GM18511 (cell line): ENCODE results near the gene CLIC3.
"Not testable (repeated sequence)": the region's sequence is repeated elsewhere in the genome, so short reads cannot be mapped to it uniquely, and the experiment has no call there.

Experiments
- ATAC-seq: cut with Tn5 transposase; IDR thresholded peaks from one replicate; pipeline ENCODE4 v1.9.1; 2021; ENCODE audit warnings: mild to moderate bottlenecking, moderate library complexity; ENCODE audit not compliant: unreplicated experiment

Gene CLIC3

GRCh38 chr9:137004285-137004684 lies 7.9 kb upstream of the CLIC3 start:
- not testable (repeated sequence) for ATAC-seq

GRCh38 chr9:137002646-137003041 lies 6.3 kb upstream of the CLIC3 start:
- ATAC-seq = no peak

- no peak for ATAC-seq
Measured at GRCh38 chr9:137001857-137002645, 5.7 kb upstream of the CLIC3 start.

- peak; percentile 81 for ATAC-seq
Measured at GRCh38 chr9:137000177-137000930, 4.0 kb upstream of the CLIC3 start.

- no peak for ATAC-seq
Measured at GRCh38 chr9:136997830-136998234, 1.5 kb upstream of the CLIC3 start.

GRCh38 chr9:136997371-136997770 lies 1.0 kb upstream of the CLIC3 start:
- no peak for ATAC-seq

- ATAC-seq = no peak
Measured at GRCh38 chr9:136995772-136996311, 526 bp downstream of the CLIC3 start.

GRCh38 chr9:136995362-136995761 lies 1.0 kb downstream of the CLIC3 start:
- ATAC-seq = no peak

- ATAC-seq = no peak
Measured at GRCh38 chr9:136994888-136995230, 1.5 kb downstream of the CLIC3 start.

- no peak for ATAC-seq
Measured at GRCh38 chr9:136994180-136994887, 2.0 kb downstream of the CLIC3 start.

- ATAC-seq = peak; percentile 9
Measured at GRCh38 chr9:136992819-136993369, 3.5 kb downstream of the CLIC3 start.

GRCh38 chr9:136991993-136992818 lies 4.2 kb downstream of the CLIC3 start, which contains the start of gene PAXX:
Gene PAXX, plus strand, starts transcription at chr9:136992422. Its CDS starts 22 bp downstream, at chr9:136992444.
- ATAC-seq = peak; percentile 83

GRCh38 chr9:136990242-136990911 lies 6.0 kb downstream of the CLIC3 start:
- ATAC-seq = no peak

GRCh38 chr9:136988872-136989271 lies 7.5 kb downstream of the CLIC3 start:
- ATAC-seq = no peak

GRCh38 chr9:136985853-136986252 lies 10.5 kb downstream of the CLIC3 start:
- no peak for ATAC-seq

- no peak for ATAC-seq
Measured at GRCh38 chr9:136985027-136985602, 11.3 kb downstream of the CLIC3 start.

GRCh38 chr9:136984464-136985026 lies 11.8 kb downstream of the CLIC3 start:
- ATAC-seq = no peak

- ATAC-seq = no peak
Measured at GRCh38 chr9:136983656-136984314, 12.6 kb downstream of the CLIC3 start.
